IMR-90 (cell line): ENCODE data around the gene CYB561D1. TPM values are rescaled to one million over a fixed set of nuclear protein-coding genes. Genes with fewer than 3 reads are reported as not detected.

Experiments
- ATAC-seq: fragments of 200-7000 bp; cut with Tn5 transposase; 2 replicates; pipeline ENCODE4 v1.9.1; 2020; ENCODE audit warnings: low read depth, mild to moderate bottlenecking, moderate library complexity
- BruUV-seq: library from RNA; stranded (reverse); fragments of 400-500 nt; replicated peaks from 2 replicates; lab custom pipeline; 2021; lab: Mats Ljungman, UMichigan
- CTCF ChIA-PET: fragments of 300-600 bp; formaldehyde crosslinking; extraction: SDS; loops from one replicate; lab custom pipeline; 2021; ENCODE audit warnings: antibody characterized with exemption; lab: Yijun Ruan, JAX
- POLR2A ChIA-PET: fragments of 300-600 bp; sonication (Branson Sonifier 250); formaldehyde crosslinking; loops from one replicate; lab custom pipeline; 2022; ENCODE audit warnings: antibody characterized with exemption; ENCODE audit not compliant: unreplicated experiment; lab: Charles Lee
- DNase-seq: peaks from one replicate; pipeline ENCODE4 v3.0.0; 2013
- H2AFZ ChIP-seq: replicated peaks from 2 replicates; pipeline ENCODE3; 2013; ENCODE audit warnings: low read length, mild to moderate bottlenecking; ENCODE audit not compliant: poor library complexity
- H2AK5ac ChIP-seq: 2 replicates; pipeline ENCODE4 v1.6.1; 2013; ENCODE audit warnings: low read depth, low read length, inconsistent platforms
- H2AK9ac ChIP-seq: replicated peaks from 2 replicates; pipeline ENCODE3; 2013; ENCODE audit warnings: mild to moderate bottlenecking, low read depth, low read length, moderate library complexity; ENCODE audit not compliant: poor library complexity
- H2BK120ac ChIP-seq: 2 replicates; pipeline ENCODE4 v1.6.1; 2013; ENCODE audit warnings: low read depth, low read length, inconsistent platforms
- H2BK15ac ChIP-seq: 3 replicates; pipeline ENCODE4 v1.6.1; 2013; ENCODE audit warnings: low read depth, low read length, inconsistent platforms
- H2BK20ac ChIP-seq: 2 replicates; pipeline ENCODE4 v1.6.1; 2013; ENCODE audit warnings: low read depth, mild to moderate bottlenecking, inconsistent platforms, low read length, moderate library complexity
- H2BK5ac ChIP-seq: 2 replicates; pipeline ENCODE4 v1.6.1; 2013; ENCODE audit warnings: mild to moderate bottlenecking, low read depth, low read length, inconsistent platforms; ENCODE audit not compliant: poor library complexity, severe bottlenecking
- H3K14ac ChIP-seq: replicated peaks from 2 replicates; pipeline ENCODE4 v1.6.1; 2013; ENCODE audit warnings: low read depth, low read length, inconsistent platforms
- H3K18ac ChIP-seq: 2 replicates; pipeline ENCODE4 v1.6.1; 2013; ENCODE audit warnings: low read depth, low read length, control low read depth
- H3K23ac ChIP-seq: 2 replicates; pipeline ENCODE4 v1.6.1; 2013; ENCODE audit warnings: low read depth, low read length, inconsistent platforms
- H3K27ac ChIP-seq: 2 replicates; pipeline ENCODE4 v1.5.1; 2013; ENCODE audit warnings: mild to moderate bottlenecking, control low read depth, low read length; ENCODE audit not compliant: insufficient read depth
- H3K27me3 ChIP-seq: 2 replicates; pipeline ENCODE4 v1.6.1; 2013; ENCODE audit warnings: low read length; ENCODE audit not compliant: control insufficient read depth, insufficient read depth
- H3K36me3 ChIP-seq: 2 replicates; pipeline ENCODE4 v1.6.1; 2013; ENCODE audit warnings: low read length, mixed read lengths; ENCODE audit not compliant: control insufficient read depth, insufficient read depth
- H3K4ac ChIP-seq: 2 replicates; pipeline ENCODE4 v1.6.1; 2013; ENCODE audit warnings: low read depth, low read length, inconsistent platforms
- H3K4me1 ChIP-seq: 2 replicates; pipeline ENCODE4 v1.6.1; 2013; ENCODE audit warnings: low read length, mixed read lengths; ENCODE audit not compliant: control insufficient read depth, insufficient read depth
- H3K4me2 ChIP-seq: 2 replicates; pipeline ENCODE4 v1.6.1; 2013; ENCODE audit warnings: low read depth, mild to moderate bottlenecking, control low read depth, low read length, moderate library complexity
- H3K4me3 ChIP-seq: 2 replicates; pipeline ENCODE4 v1.5.1; 2013; ENCODE audit warnings: low read depth, mild to moderate bottlenecking, control low read depth, low read length, moderate library complexity; ENCODE audit not compliant: insufficient read depth
- H3K56ac ChIP-seq: 2 replicates; pipeline ENCODE4 v1.6.1; 2013; ENCODE audit warnings: low read length, inconsistent platforms; ENCODE audit not compliant: insufficient read depth; ENCODE audit errors: extremely low read depth
- H3K79me1 ChIP-seq, 2 experiments: 2 replicates each; pipeline ENCODE4 v1.6.1; 2013; ENCODE audit warnings: low read length in 2 of 2, inconsistent platforms in 1 of 2, low read depth in 1 of 2
- H3K9ac ChIP-seq: 2 replicates; pipeline ENCODE4 v1.6.1; 2013; ENCODE audit warnings: low read depth, low read length, control low read depth
- H3K9me1 ChIP-seq: 2 replicates; pipeline ENCODE4 v1.6.1; 2013; ENCODE audit warnings: low read length, inconsistent platforms; ENCODE audit not compliant: insufficient read depth
- H3K9me3 ChIP-seq: 2 replicates; pipeline ENCODE4 v1.6.1; 2013; ENCODE audit warnings: low read length; ENCODE audit not compliant: control insufficient read depth, insufficient read depth
- H4K20me1 ChIP-seq: 2 replicates; pipeline ENCODE4 v1.6.1; 2013; ENCODE audit warnings: low read length, inconsistent platforms; ENCODE audit not compliant: insufficient read depth
- H4K5ac ChIP-seq: 2 replicates; pipeline ENCODE4 v1.6.1; 2013; ENCODE audit warnings: mild to moderate bottlenecking, low read depth, low read length, control low read depth
- H4K8ac ChIP-seq, 2 experiments: 2 replicates each; pipeline ENCODE4 v1.6.1; 2013; ENCODE audit warnings: low read depth in 2 of 2, low read length in 2 of 2, control low read depth in 1 of 2, inconsistent platforms in 1 of 2
- H4K91ac ChIP-seq: 2 replicates; pipeline ENCODE4 v1.6.1; 2013; ENCODE audit warnings: low read depth, low read length, inconsistent platforms; ENCODE audit not compliant: insufficient read depth
- FOS ChIP-seq: fragments of 150-350 bp; IDR thresholded peaks from 2 replicates; pipeline ENCODE4 v1.6.1; 2016; ENCODE audit warnings: low read depth, low read length
- USF2 ChIP-seq: fragments of 150-350 bp; IDR thresholded peaks from 2 replicates; pipeline ENCODE4 v1.6.1; 2017; ENCODE audit warnings: mild to moderate bottlenecking, antibody characterized with exemption, low read length, low read depth
- WGBS, 2 experiments: methylation state at CpG; one replicate each; pipeline versions ENCODE4 v1.1.5 to v1.1.7; 2013; ENCODE audit warnings: missing lambda C conversion rate in 2 of 2; ENCODE audit not compliant: insufficient read length in 1 of 2; ENCODE audit errors: extremely low coverage in 2 of 2; 5-methylcytosine and 5-hydroxymethylcytosine counted together
- dilution Hi-C: fragments of 300-500 bp; cut with HindIII; formaldehyde crosslinking; loops from one replicate; pipeline ENCODE4 v1.14.3; 2018; ENCODE audit warnings: low sequenced_read_pairs; ENCODE audit not compliant: unreplicated experiment
- in situ Hi-C: fragments of 300-500 bp; cut with MboI; formaldehyde crosslinking; loops from 3 replicates; pipeline ENCODE4 v1.14.3; 2019; ENCODE audit warnings: low sequenced_read_pairs, inconsistent platforms, mixed read lengths
- intact Hi-C: fragments of 100-400 bp; cut with micrococcal nuclease; formaldehyde crosslinking; loops from 2 replicates; pipeline ENCODE4 v1.10.0; 2022
- polyA plus RNA-seq, 3 experiments: library from polyadenylated mRNA; depleted of rRNA; stranded (reverse); fragments of >200 nt; gene quantifications; 2 replicates each; pipeline ENCODE4 v1.2.3, GENCODE V29; 2012; ENCODE audit warnings: low replicate concordance in 1 of 3
- total RNA-seq: library from RNA; depleted of rRNA; stranded (reverse); fragments of >200 nt; gene quantifications from 2 replicates; pipeline ENCODE4 v1.2.3, GENCODE V29; 2012

Gene CYB561D1
- total and polyA plus RNA-seq, 2 of the 4 experiments (the other 2 are of a cell fraction) = 5.7 to 8.1 TPM

- ChIA-PET POLR2A (no interaction called here), CTCF (interaction anchor here (0.5 kb wide), 1 partner anchor 83 kb away, joined by 4 read pairs; no protein-coding TSS in a partner anchor)
- TF ChIP-seq FOS (no peak), USF2 (peak; percentile 79)
- DNase-seq (peak; percentile 12), ATAC-seq (peak; percentile 81)
- H2AK5ac ChIP-seq = no peak within 1 kb of the TSS
- no peaks in the 10 kb centered on the region for H3K9me3 ChIP-seq
- H3K9me1 ChIP-seq = no peaks in the 10 kb centered on the region
- in situ Hi-C loops (no loop called here), intact Hi-C loops (no loop called here), dilution Hi-C loops (no loop called here)
- peak within 1 kb of the TSS; percentile 55 for H3K4me2 ChIP-seq
- peak within 1 kb of the TSS; percentile 57 for H3K4me3 ChIP-seq
- H4K20me1 ChIP-seq = no peaks in the 10 kb centered on the region
- no peak within 1 kb of the TSS for H2BK120ac ChIP-seq
- peaks cover 64% of the 10 kb centered on the region for H3K27me3 ChIP-seq
- H4K91ac ChIP-seq = no peak within 1 kb of the TSS
- H2BK15ac ChIP-seq = no peak within 1 kb of the TSS
- no peak within 1 kb of the TSS for H4K5ac ChIP-seq
- no peak within 1 kb of the TSS for H3K4ac ChIP-seq
- H2BK5ac ChIP-seq = no peak within 1 kb of the TSS
- H3K56ac ChIP-seq = no peak within 1 kb of the TSS
- H3K27ac ChIP-seq = no peak within 1 kb of the TSS
- H3K79me1 ChIP-seq = no peaks in the 10 kb centered on the region
- no peaks in the 10 kb centered on the region for H3K36me3 ChIP-seq
- H3K9ac ChIP-seq = no peak within 1 kb of the TSS
- no peaks in the 10 kb centered on the region for H3K4me1 ChIP-seq
- no peak within 1 kb of the TSS for H3K14ac ChIP-seq
- no peak within 1 kb of the TSS for H3K18ac ChIP-seq
- H3K23ac ChIP-seq = no peak within 1 kb of the TSS; the same call in 1 of the 2 replicates
- WGBS, 2 experiments = 1% methylated on average over 30 of the region's 88 CpGs; no CpG with 5 or more reads in 1 of the 2 experiments
- H2BK20ac ChIP-seq = no peak within 1 kb of the TSS
- H2AFZ ChIP-seq = peak within 1 kb of the TSS; percentile 88
- no peak within 1 kb of the TSS for H2AK9ac ChIP-seq
- BruUV-seq = no TSS peak
- H4K8ac ChIP-seq = peak within 1 kb of the TSS in 1 of 2 experiments; percentile 21; a peak in 2 of 4 replicates
Measured at GRCh38 chr1:109466452-109467300, 27.2 kb upstream of the CYB561D1 start, which contains the start of gene SYPL2. Gene SYPL2, plus strand, starts transcription at chr1:109466546. Its CDS starts 298 bp downstream, at chr1:109466844.
